ENCODE data around the gene JADE3.

Gene JADE3

GRCh38 chrX:47047989-47048388 is 135.8 kb downstream of the JADE3 start:
- no peak for DNase-seq

- DNase-seq: no peak
These were observed 147.1 kb downstream of the JADE3 start for GRCh38 chrX:47059142-47059874.

GRCh38 chrX:47060708-47061107 is 148.5 kb downstream of the JADE3 start:
- DNase-seq: no peak

GRCh38 chrX:47061238-47061919 is 149.2 kb downstream of the JADE3 start:
- no peak for DNase-seq

GRCh38 chrX:47063179-47063578 is 151.0 kb downstream of the JADE3 start:
- DNase-seq: no peak

DNA sequence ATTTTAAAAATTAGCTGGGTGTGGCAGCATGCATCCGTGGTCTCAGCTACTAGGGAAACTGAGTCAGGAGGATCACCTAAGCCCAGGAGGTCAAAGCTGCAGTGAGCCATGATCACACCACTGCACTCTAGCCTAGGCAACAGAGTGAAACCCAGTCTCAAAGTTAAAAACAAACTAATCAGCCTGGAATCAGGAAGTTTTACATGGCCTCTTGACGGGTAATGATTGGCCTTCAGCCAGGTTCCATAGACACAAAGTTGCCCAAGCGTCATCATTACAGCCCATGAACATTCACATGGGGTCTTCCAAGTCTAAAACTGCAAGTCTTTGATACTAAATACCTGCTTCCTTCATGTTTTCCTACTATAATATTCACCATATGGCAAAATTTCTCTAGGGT is 156.0 kb downstream of the JADE3 start:
- DNase-seq: no peak

- no peak for DNase-seq
These were observed 156.5 kb downstream of the JADE3 start for GRCh38 chrX:47068720-47069119.

DNA sequence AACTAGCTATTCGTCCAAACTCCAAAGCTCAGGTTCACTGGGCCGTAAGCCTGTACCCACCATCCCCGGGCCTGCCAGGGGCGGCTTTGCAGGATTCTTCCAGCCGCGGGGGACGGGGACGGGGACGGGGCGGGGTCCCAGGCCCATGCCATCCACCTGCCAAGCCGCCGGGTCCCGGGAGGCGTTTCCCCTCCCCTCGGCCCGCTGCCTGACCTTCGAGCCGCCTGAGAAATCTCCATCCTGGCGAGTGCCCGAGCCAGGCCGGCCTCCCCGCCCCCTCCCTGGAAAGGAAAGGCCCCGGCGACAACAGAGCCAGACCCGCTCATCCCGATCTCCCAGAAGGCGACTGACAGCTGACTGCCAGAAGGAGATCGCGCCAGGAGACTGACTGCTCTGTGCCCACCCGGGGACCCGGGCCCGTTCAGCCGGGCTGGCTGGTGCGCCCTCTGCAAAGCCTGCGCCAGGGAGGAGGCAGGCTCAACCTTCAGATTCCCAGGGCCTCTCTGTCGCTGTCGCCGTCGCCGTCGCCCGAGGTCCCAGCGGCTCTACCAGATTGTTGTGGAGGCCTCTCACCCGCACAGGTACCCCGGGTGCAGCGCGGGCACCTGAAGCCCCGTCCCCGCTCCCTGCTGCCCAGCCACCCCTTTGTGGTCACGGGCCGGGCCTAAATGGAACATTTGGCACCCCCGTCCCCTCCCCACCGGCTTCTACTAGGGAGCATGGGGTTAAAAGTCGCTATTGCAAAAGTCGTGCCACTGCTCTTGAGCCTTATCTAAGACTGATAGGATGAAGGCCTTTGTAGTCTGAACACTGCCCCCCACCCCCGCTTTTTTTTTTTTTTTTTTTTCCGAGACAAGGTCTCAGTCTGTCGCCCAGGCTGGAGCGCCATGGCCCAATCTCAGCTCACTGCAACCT is 166.2 kb downstream of the JADE3 start, which contains the start of gene RGN:
Gene RGN (plus strand): TSS at position 315 of the 915 bp plus-strand sequence. CDS start 2,702 bp downstream, outside the sequence.
- DNase-seq: no peak

GRCh38 chrX:47080215-47080914 is 168.1 kb downstream of the JADE3 start:
- DNase-seq: no peak

GRCh38 chrX:47080915-47081236 is 168.7 kb downstream of the JADE3 start:
- no peak for DNase-seq

GRCh38 chrX:47091149-47091775 is 179.0 kb downstream of the JADE3 start:
- peak; percentile 9 for DNase-seq

DNA sequence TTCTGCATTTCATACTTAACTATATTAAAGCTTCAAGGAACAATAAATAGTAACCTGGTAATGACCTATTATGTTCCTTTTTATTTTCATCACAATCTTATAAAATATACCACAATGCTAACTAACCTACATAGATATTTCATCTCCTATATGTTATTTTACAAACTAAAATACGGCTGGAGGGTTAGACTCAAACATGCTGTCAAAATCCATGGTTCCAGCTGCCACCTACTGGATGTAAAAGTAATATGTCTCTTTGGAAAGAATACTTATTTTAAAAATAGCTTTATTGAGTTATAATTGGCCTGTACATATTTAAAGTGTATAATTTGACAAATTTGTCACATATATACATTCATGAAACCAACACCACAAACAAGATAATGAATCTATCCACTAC is 181.0 kb downstream of the JADE3 start:
- peak; percentile 21 for DNase-seq

- no peak for DNase-seq
These were observed 181.6 kb downstream of the JADE3 start for GRCh38 chrX:47093860-47094259.

- DNase-seq: no peak
These were observed 184.8 kb downstream of the JADE3 start for GRCh38 chrX:47097018-47097417.

DNA sequence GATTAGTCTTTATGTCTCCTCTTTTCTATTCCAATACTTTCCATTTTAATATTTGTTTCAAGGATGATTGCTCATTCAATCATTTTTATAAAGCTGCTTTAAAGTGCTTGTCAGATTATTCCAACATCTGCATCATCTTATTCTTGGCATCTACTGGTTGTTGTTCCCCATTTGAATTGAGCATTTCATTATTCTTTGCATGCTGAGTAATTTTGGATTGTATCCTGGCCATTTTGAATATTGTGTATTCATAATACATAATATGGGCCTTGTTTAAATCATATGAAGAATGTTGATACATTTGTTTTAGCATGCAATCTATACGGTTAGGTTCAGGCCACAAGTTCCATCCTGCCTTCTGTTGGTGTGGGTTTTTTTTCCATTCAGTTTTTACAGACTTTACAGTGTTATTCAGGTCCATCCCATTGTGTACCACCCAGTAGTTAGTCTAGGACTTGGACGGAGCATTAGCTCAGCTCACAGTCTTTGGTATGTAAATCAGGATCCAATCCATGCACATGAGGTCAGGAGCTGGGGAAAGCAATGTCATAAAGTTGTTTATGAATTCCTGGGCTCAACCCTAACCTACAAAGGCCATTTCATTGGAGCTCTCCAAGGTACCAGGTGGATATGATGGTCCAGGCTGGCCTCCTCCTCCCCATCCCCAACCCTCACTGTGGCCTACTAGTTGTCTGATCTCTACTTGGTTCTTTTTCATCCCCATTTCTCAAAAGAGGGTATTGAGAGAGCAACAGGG is 186.3 kb downstream of the JADE3 start:
- DNase-seq: no peak

- no peak for DNase-seq
These were observed 189.0 kb downstream of the JADE3 start for GRCh38 chrX:47101206-47101605.
